Measurements from ENCODE around the gene TEDDM1.

- TF ChIP-seq, protein P1, sequence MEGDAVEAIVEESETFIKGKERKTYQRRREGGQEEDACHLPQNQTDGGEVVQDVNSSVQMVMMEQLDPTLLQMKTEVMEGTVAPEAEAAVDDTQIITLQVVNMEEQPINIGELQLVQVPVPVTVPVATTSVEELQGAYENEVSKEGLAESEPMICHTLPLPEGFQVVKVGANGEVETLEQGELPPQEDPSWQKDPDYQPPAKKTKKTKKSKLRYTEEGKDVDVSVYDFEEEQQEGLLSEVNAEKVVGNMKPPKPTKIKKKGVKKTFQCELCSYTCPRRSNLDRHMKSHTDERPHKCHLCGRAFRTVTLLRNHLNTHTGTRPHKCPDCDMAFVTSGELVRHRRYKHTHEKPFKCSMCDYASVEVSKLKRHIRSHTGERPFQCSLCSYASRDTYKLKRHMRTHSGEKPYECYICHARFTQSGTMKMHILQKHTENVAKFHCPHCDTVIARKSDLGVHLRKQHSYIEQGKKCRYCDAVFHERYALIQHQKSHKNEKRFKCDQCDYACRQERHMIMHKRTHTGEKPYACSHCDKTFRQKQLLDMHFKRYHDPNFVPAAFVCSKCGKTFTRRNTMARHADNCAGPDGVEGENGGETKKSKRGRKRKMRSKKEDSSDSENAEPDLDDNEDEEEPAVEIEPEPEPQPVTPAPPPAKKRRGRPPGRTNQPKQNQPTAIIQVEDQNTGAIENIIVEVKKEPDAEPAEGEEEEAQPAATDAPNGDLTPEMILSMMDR (IDR thresholded peaks at IDR 0.05) = no peak
- no peak for TF ChIP-seq EP300 (IDR thresholded peaks at IDR 0.05)
- TF ChIP-seq POLR2A (IDR thresholded peaks at IDR 0.05) = no peak
Measured at GRCh38 chr1:182370532-182370931, 29.9 kb downstream of the TEDDM1 start.
